Heart left ventricle (tissue), 16 donors: Measurements from ENCODE around the gene NOS1AP. TPM values are rescaled to one million over a fixed set of nuclear protein-coding genes. Genes with fewer than 3 reads are reported as not detected.

Experiments used
- ATAC-seq, 4 donors: fragments of 200-7000 bp; cut with Tn5 transposase; one replicate each; pipeline ENCODE4 v1.9.1; 2020 to 2022; ENCODE audit warnings: moderate library complexity in 4 of 4, mild to moderate bottlenecking in 3 of 4, moderate number of reproducible peaks in 1 of 4
- DNase-seq, 5 donors: peaks; one replicate each; pipeline ENCODE4 v3.0.0-alpha.2; 2020
- H3K27ac ChIP-seq, 12 donors: fragments of 200-600 bp; sonication (generic) in 4 of 12; one replicate each; pipeline versions ENCODE4 v1.5.0 to v1.8.0; 2016 to 2022; ENCODE audit warnings: mild to moderate bottlenecking in 2 of 12
- H3K27me3 ChIP-seq, 9 donors: fragments of 200-600 bp; sonication (generic) in 2 of 9; one replicate each; pipeline versions ENCODE4 v1.5.1 to v1.8.0; 2016 to 2022; ENCODE audit warnings: mild to moderate bottlenecking in 3 of 9
- H3K36me3 ChIP-seq, 9 donors: fragments of 200-600 bp; sonication (generic) in 2 of 9; one replicate each; pipeline versions ENCODE4 v1.5.0 to v1.8.0; 2018 to 2022; ENCODE audit warnings: mild to moderate bottlenecking in 2 of 9
- H3K4me1 ChIP-seq, 12 donors: fragments of 200-600 bp; sonication (generic) in 4 of 12; one replicate each; pipeline versions ENCODE4 v1.5.0 to v1.8.0; 2016 to 2022; ENCODE audit warnings: mild to moderate bottlenecking in 3 of 12
- H3K4me3 ChIP-seq, 12 donors: fragments of 200-600 bp; sonication (generic) in 4 of 12; one replicate each; pipeline versions ENCODE4 v1.5.0 to v1.8.0; 2017 to 2022; ENCODE audit warnings: mild to moderate bottlenecking in 9 of 12, moderate library complexity in 4 of 12
- H3K9me3 ChIP-seq, 12 donors: fragments of 200-600 bp; sonication (generic) in 4 of 12; one replicate each; pipeline versions ENCODE4 v1.5.0 to v1.8.0; 2016 to 2022; ENCODE audit warnings: mild to moderate bottlenecking in 1 of 12
- CTCF ChIP-seq, 12 donors: fragments of 200-600 bp; sonication (generic) in 4 of 12; IDR thresholded peaks; one replicate each; pipeline versions ENCODE4 v1.5.0 to v1.8.0; 2018 to 2022; ENCODE audit warnings: antibody characterized with exemption in 12 of 12, mild to moderate bottlenecking in 5 of 12
- POLR2A ChIP-seq, 2 donors: fragments of 450-650 bp; IDR thresholded peaks; one replicate each; pipeline ENCODE4 v1.6.1; 2017; ENCODE audit warnings: antibody characterized with exemption in 2 of 2, mild to moderate bottlenecking in 2 of 2, moderate library complexity in 2 of 2
- WGBS, 4 donors: extraction: QIAGEN DNeasy Blood & Tissue Kit in 2 of 4; methylation state at CpG; one replicate each; pipeline versions ENCODE4 v1.1.5 to v1.1.7; 2013 to 2018; 5-methylcytosine and 5-hydroxymethylcytosine counted together
- intact Hi-C, 10 donors: fragments of 100-400 bp; cut with DNase I; formaldehyde crosslinking; loops; one replicate each; pipeline versions ENCODE4 v1.11.1 to v1.14.2; 2022
- polyA plus RNA-seq, 2 donors: library from polyadenylated mRNA; stranded (reverse); fragments of 200-250 nt; gene quantifications; one replicate each; pipeline ENCODE4 v1.2.3, GENCODE V29; 2013
- total RNA-seq, 9 donors: library from RNA; depleted of rRNA in 2 of 9; stranded (reverse); fragments of >200 nt in 2 of 9; fragmentation: NEBNext Ultra II Directional in 3 of 9; extraction: Animal tissue kit (Norgen Biotek cat#: 25700) in 3 of 9; gene quantifications; one replicate each; pipeline versions ENCODE4 v1.1.0 to v1.2.4, GENCODE V29; 2016 to 2023
- donor health status: ischemic (EF 13 %, LVEDD 7.1; RV severe dilation, severe dysfunction).
- donor health status: healthy with polysubstance abuse.
- donor health status: DM: no; HTN: yes; CAD: no.
- donor health status: DM: no; HTN: no; CAD: no.
- donor health status: ischemic (EF 25% LVEDD 6.9; RV normal size, moderate dysfunction).
- donor health status: ischemic (EF 25% LVEDD 5.7; RV mildly dilated, moderate dysfunction).
- donor health status: healthy.
- donor health status: DM: yes; HTN: yes; CAD: no.
- donor health status: ischemic (EF 35%, LVEDD 5.7; RV mildly dilated, moderate dysfunction).
- donor health status: nonischemic (EF 11% LVEDD 7.7; RV severe dilation, severe dysfunction).
- donor health status: DM: yes; HTN: yes; CAD: no.
- donor health status: PGD.
- donor health status: ischemic (EF 29% LVEDD 5.4; RV normal size, mild dysfunction).
- donor health status: nonischemic (EF 23%, LVEDD 6.1; RV moderate dilation, normal function).

NOS1AP gene
- total and polyA plus RNA-seq, 11 donors, result 1.1 to 6.4 (median 4.3) TPM

GRCh38 chr1:162192306-162192678 is 122.8 kb downstream of the NOS1AP start:
- Histone ChIP-seq H3K4me3 (no peak overlapping the region), H3K36me3 (no peaks in the 10 kb centered on the region), H3K4me1 (peaks cover 0 to 59% (median 16%) of the 10 kb centered on the region in 12 donors), H3K27ac (peak overlapping the region in 5 of 12 donors; percentile 22 to 72 (median 62)), H3K27me3 (no peaks in the 10 kb centered on the region), H3K9me3 (no peaks in the 10 kb centered on the region)
- intact Hi-C loops, result no loop called here
- DNase-seq, result no peak
- ATAC-seq, result no peak
- no peak for TF ChIP-seq POLR2A (IDR thresholded peaks at IDR 0.05)

- Histone ChIP-seq H3K27me3 (no peaks in the 10 kb centered on the region), H3K36me3 (no peaks in the 10 kb centered on the region), H3K4me1 (peaks cover 0 to 59% (median 18%) of the 10 kb centered on the region in 12 donors), H3K9me3 (no peaks in the 10 kb centered on the region), H3K27ac (peak overlapping the region in 6 of 12 donors; percentile 15 to 72 (median 57)), H3K4me3 (no peak overlapping the region)
- 48 to 73% (median 61%) methylated on average over 1 of the region's 1 CpG for WGBS, 4 donors
- intact Hi-C loops, result no loop called here
- ATAC-seq (peak; percentile 35 to 49 (median 44)), DNase-seq (no peak)
- TF ChIP-seq CTCF (IDR thresholded peaks at IDR 0.05), result no peak
- TF ChIP-seq POLR2A (IDR thresholded peaks at IDR 0.05), result no peak
Observed at GRCh38 chr1:162192763-162193162, 123.3 kb downstream of the NOS1AP start.

GRCh38 chr1:162193221-162193620 is 123.7 kb downstream of the NOS1AP start:
- DNase-seq (no peak), ATAC-seq (peak; percentile 41 to 50 (median 46))
- Histone ChIP-seq H3K9me3 (no peaks in the 10 kb centered on the region), H3K4me1 (peaks cover 0 to 61% (median 20%) of the 10 kb centered on the region in 12 donors), H3K36me3 (no peaks in the 10 kb centered on the region), H3K4me3 (no peak overlapping the region), H3K27ac (peak overlapping the region in 9 of 12 donors; percentile 5 to 72 (median 52)), H3K27me3 (no peaks in the 10 kb centered on the region)
- intact Hi-C loops, result no loop called here
- TF ChIP-seq POLR2A (IDR thresholded peaks at IDR 0.05) (no peak), CTCF (IDR thresholded peaks at IDR 0.05) (no peak)
- WGBS, 4 donors, result 19 to 49% (median 37%) methylated on average over 2 of the region's 2 CpGs

DNA sequence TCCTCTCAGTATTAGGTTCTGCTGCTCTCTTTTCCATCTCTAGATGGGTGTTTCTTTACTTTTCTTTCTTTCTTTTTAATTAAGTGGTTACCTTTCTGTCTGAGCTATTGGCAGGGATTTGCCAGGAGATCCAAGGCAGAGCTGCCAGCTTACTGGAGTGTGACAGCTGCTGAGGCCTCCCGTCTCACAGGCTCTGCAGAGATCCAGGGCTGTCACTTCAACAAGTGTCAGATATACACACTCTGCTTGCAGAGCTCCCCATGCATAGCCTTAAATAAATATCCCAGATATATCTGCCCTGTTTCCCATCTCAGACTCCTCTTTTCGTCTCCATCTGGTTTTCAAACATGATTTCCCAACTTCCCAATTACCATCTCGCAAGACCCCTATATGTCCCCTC is 124.3 kb downstream of the NOS1AP start:
- Histone ChIP-seq H3K4me1 (peaks cover 0 to 67% (median 20%) of the 10 kb centered on the region in 12 donors), H3K36me3 (no peaks in the 10 kb centered on the region), H3K27ac (peak overlapping the region in 9 of 12 donors; percentile 5 to 72 (median 52)), H3K9me3 (no peaks in the 10 kb centered on the region), H3K4me3 (peak overlapping the region in 1 of 12 donors; percentile 7), H3K27me3 (no peaks in the 10 kb centered on the region)
- TF ChIP-seq CTCF (IDR thresholded peaks at IDR 0.05) (no peak), POLR2A (IDR thresholded peaks at IDR 0.05) (no peak)
- DNase-seq (peak in 2 of 5 donors; percentile 56 to 60), ATAC-seq (peak; percentile 76 to 84 (median 83))
- 31 to 44% (median 38%) methylated on average over 3 of the region's 3 CpGs for whole genome bisulfite sequencing, 4 donors
- intact Hi-C loops, result no loop called here

- Histone ChIP-seq H3K27me3 (no peaks in the 10 kb centered on the region), H3K4me3 (no peak overlapping the region), H3K4me1 (peaks cover 0 to 80% (median 20%) of the 10 kb centered on the region in 12 donors), H3K36me3 (no peaks in the 10 kb centered on the region), H3K9me3 (no peaks in the 10 kb centered on the region), H3K27ac (no peak overlapping the region)
- TF ChIP-seq POLR2A (IDR thresholded peaks at IDR 0.05) (no peak), CTCF (IDR thresholded peaks at IDR 0.05) (no peak)
- WGBS, 4 donors, result 58 to 90% (median 70%) methylated on average over 4 of the region's 4 CpGs
- intact Hi-C loops, result no loop called here
- no peak for DNase-seq
- ATAC-seq, result no peak
Observed at GRCh38 chr1:162195567-162195966, 126.1 kb downstream of the NOS1AP start.
